IPS-20b (cell line): ENCODE measurements around the gene CDK14.
A peak's percentile ranks its signal among the peaks of the same experiment; 100 is the strongest.

Experiments
- H3K27ac ChIP-seq: one replicate; pipeline ENCODE4 v1.5.1; 2013; ENCODE audit warnings: low read length
- H3K27me3 ChIP-seq: 2 replicates; pipeline ENCODE4 v1.6.1; 2013; ENCODE audit warnings: mild to moderate bottlenecking, low read length, inconsistent platforms; ENCODE audit not compliant: insufficient read depth
- H3K36me3 ChIP-seq: 2 replicates; pipeline ENCODE4 v1.6.1; 2013; ENCODE audit warnings: low read depth, mild to moderate bottlenecking, inconsistent platforms, low read length, moderate library complexity; ENCODE audit not compliant: insufficient read depth
- H3K4me1 ChIP-seq: 2 replicates; pipeline ENCODE4 v1.6.1; 2013; ENCODE audit warnings: mild to moderate bottlenecking, control low read depth, inconsistent platforms, low read length, moderate library complexity; ENCODE audit not compliant: insufficient read depth
- H3K4me3 ChIP-seq: 2 replicates; pipeline ENCODE4 v1.5.1; 2013; ENCODE audit warnings: mild to moderate bottlenecking, low read length, inconsistent platforms
- H3K9ac ChIP-seq: 2 replicates; pipeline ENCODE4 v1.6.1; 2013; ENCODE audit warnings: low read depth, mild to moderate bottlenecking, inconsistent platforms, low read length, moderate library complexity
- H3K9me3 ChIP-seq: 2 replicates; pipeline ENCODE4 v1.6.1; 2013; ENCODE audit warnings: mild to moderate bottlenecking, low read depth, low read length, inconsistent platforms; ENCODE audit not compliant: insufficient read depth

The CDK14 gene

GRCh38 chr7:90642978-90643377 is 46.9 kb downstream of the CDK14 start:
- Histone ChIP-seq H3K27me3 (no peaks in the 10 kb centered on the region), H3K4me3 (peak overlapping the region; percentile 32; the same call in 1 of the 2 replicates), H3K9ac (no peak overlapping the region), H3K27ac (no peak overlapping the region), H3K36me3 (no peaks in the 10 kb centered on the region), H3K9me3 (peaks cover 9% of the 10 kb centered on the region), H3K4me1 (peaks cover 5% of the 10 kb centered on the region; the same call in 1 of the 2 replicates)

- Histone ChIP-seq H3K9me3 (peaks cover 9% of the 10 kb centered on the region), H3K27ac (no peak overlapping the region), H3K4me1 (peaks cover 5% of the 10 kb centered on the region; the same call in 1 of the 2 replicates), H3K4me3 (no peak overlapping the region), H3K36me3 (no peaks in the 10 kb centered on the region), H3K27me3 (no peaks in the 10 kb centered on the region), H3K9ac (no peak overlapping the region)
Observed at GRCh38 chr7:90645784-90646183, 49.7 kb downstream of the CDK14 start.

- no peak overlapping the region for H3K9ac ChIP-seq
- no peaks in the 10 kb centered on the region for H3K27me3 ChIP-seq
- peaks cover 9% of the 10 kb centered on the region for H3K9me3 ChIP-seq
- no peaks in the 10 kb centered on the region for H3K36me3 ChIP-seq
- no peak overlapping the region for H3K27ac ChIP-seq
- H3K4me3 ChIP-seq = no peak overlapping the region
- H3K4me1 ChIP-seq = no peaks in the 10 kb centered on the region; the same call in 1 of the 2 replicates
Observed at GRCh38 chr7:90648107-90648506, 52.0 kb downstream of the CDK14 start.

GRCh38 chr7:90648834-90649233 is 52.7 kb downstream of the CDK14 start:
- Histone ChIP-seq H3K4me1 (no peaks in the 10 kb centered on the region; the same call in 1 of the 2 replicates), H3K4me3 (no peak overlapping the region), H3K27me3 (no peaks in the 10 kb centered on the region), H3K27ac (no peak overlapping the region), H3K9ac (no peak overlapping the region), H3K9me3 (peaks cover 9% of the 10 kb centered on the region), H3K36me3 (no peaks in the 10 kb centered on the region)

GRCh38 chr7:90654718-90655427 is 58.8 kb downstream of the CDK14 start:
- Histone ChIP-seq H3K9ac (no peak overlapping the region), H3K4me1 (no peaks in the 10 kb centered on the region), H3K36me3 (no peaks in the 10 kb centered on the region), H3K27me3 (no peaks in the 10 kb centered on the region), H3K4me3 (no peak overlapping the region), H3K9me3 (no peaks in the 10 kb centered on the region), H3K27ac (no peak overlapping the region)

- no peak overlapping the region for H3K27ac ChIP-seq
Observed at GRCh38 chr7:90655566-90655965, 59.4 kb downstream of the CDK14 start.

GRCh38 chr7:90657481-90657880 is 61.4 kb downstream of the CDK14 start:
- H3K4me3 ChIP-seq = no peak overlapping the region
- no peaks in the 10 kb centered on the region for H3K36me3 ChIP-seq
- no peaks in the 10 kb centered on the region for H3K27me3 ChIP-seq

More at GRCh38 chr7:90655566-90655965, 59.4 kb downstream of the CDK14 start:
- no peaks in the 10 kb centered on the region for H3K27me3 ChIP-seq
- H3K4me1 ChIP-seq = peaks cover under 1% of the 10 kb centered on the region; the same call in 1 of the 2 replicates
- H3K4me3 ChIP-seq = no peak overlapping the region
- H3K9ac ChIP-seq = no peak overlapping the region
- H3K36me3 ChIP-seq = no peaks in the 10 kb centered on the region
- H3K9me3 ChIP-seq = no peaks in the 10 kb centered on the region

GRCh38 chr7:90660100-90660499 is 64.0 kb downstream of the CDK14 start:
- no peak overlapping the region for H3K4me3 ChIP-seq
- H3K4me1 ChIP-seq = peaks cover 21% of the 10 kb centered on the region
- no peaks in the 10 kb centered on the region for H3K9me3 ChIP-seq
- no peaks in the 10 kb centered on the region for H3K27me3 ChIP-seq
- no peaks in the 10 kb centered on the region for H3K36me3 ChIP-seq
- no peak overlapping the region for H3K27ac ChIP-seq
- no peak overlapping the region for H3K9ac ChIP-seq

More at GRCh38 chr7:90657481-90657880, 61.4 kb downstream of the CDK14 start:
- no peak overlapping the region for H3K27ac ChIP-seq
- H3K9me3 ChIP-seq = no peaks in the 10 kb centered on the region
- peaks cover 17% of the 10 kb centered on the region for H3K4me1 ChIP-seq
- no peak overlapping the region for H3K9ac ChIP-seq

GRCh38 chr7:90660819-90661218 is 64.7 kb downstream of the CDK14 start:
- no peak overlapping the region for H3K9ac ChIP-seq
- H3K27me3 ChIP-seq = no peaks in the 10 kb centered on the region
- peaks cover 21% of the 10 kb centered on the region for H3K4me1 ChIP-seq
- no peak overlapping the region for H3K4me3 ChIP-seq
- no peak overlapping the region for H3K27ac ChIP-seq
- no peaks in the 10 kb centered on the region for H3K9me3 ChIP-seq
- H3K36me3 ChIP-seq = no peaks in the 10 kb centered on the region

GRCh38 chr7:90661290-90662151 is 65.4 kb downstream of the CDK14 start:
- no peaks in the 10 kb centered on the region for H3K9me3 ChIP-seq
- H3K4me1 ChIP-seq = peaks cover 21% of the 10 kb centered on the region
- no peak overlapping the region for H3K9ac ChIP-seq
- H3K27ac ChIP-seq = no peak overlapping the region
- no peaks in the 10 kb centered on the region for H3K27me3 ChIP-seq
- H3K36me3 ChIP-seq = no peaks in the 10 kb centered on the region
- H3K4me3 ChIP-seq = no peak overlapping the region

GRCh38 chr7:90663176-90663575 is 67.1 kb downstream of the CDK14 start:
- Histone ChIP-seq H3K9me3 (no peaks in the 10 kb centered on the region), H3K4me3 (no peak overlapping the region), H3K27me3 (no peaks in the 10 kb centered on the region), H3K4me1 (peaks cover 21% of the 10 kb centered on the region), H3K9ac (no peak overlapping the region), H3K36me3 (no peaks in the 10 kb centered on the region), H3K27ac (no peak overlapping the region)

- Histone ChIP-seq H3K4me1 (peaks cover 14% of the 10 kb centered on the region), H3K9me3 (no peaks in the 10 kb centered on the region), H3K27ac (no peak overlapping the region), H3K9ac (no peak overlapping the region), H3K36me3 (no peaks in the 10 kb centered on the region), H3K4me3 (no peak overlapping the region), H3K27me3 (no peaks in the 10 kb centered on the region)
Observed at GRCh38 chr7:90666186-90666585, 70.1 kb downstream of the CDK14 start.
